Transverse colon (tissue), 4 donors: ENCODE data around the gene CRISPLD2.

Experiments
- EP300 ChIP-seq: sonication (generic); formaldehyde crosslinking; IDR thresholded peaks from one replicate; pipeline ENCODE4 v1.6.1; 2017; ENCODE audit warnings: antibody characterized with exemption, low read depth
- POLR2A ChIP-seq: fragments of 450-650 bp; IDR thresholded peaks from one replicate; pipeline ENCODE4 v1.6.1; 2016; ENCODE audit warnings: antibody characterized with exemption, mild to moderate bottlenecking, moderate library complexity
- POLR2AphosphoS5 ChIP-seq, 3 donors: sonication (generic); formaldehyde crosslinking; IDR thresholded peaks; one replicate each; pipeline ENCODE4 v1.6.1; 2016; ENCODE audit warnings: antibody characterized with exemption in 3 of 3
- TF ChIP-seq, protein P1 (sequence below), 5 experiments: fragments of 200-600 bp in 3 of 5; fragments of 450-650 bp in 2 of 5; sonication (generic) in 3 of 5; IDR thresholded peaks; 1 replicate in 2 of 5; 2 replicates in 3 of 5; pipeline ENCODE4 v1.5.1; 2016 to 2017; ENCODE audit warnings: antibody characterized with exemption in 5 of 5, inconsistent platforms in 3 of 5, mild to moderate bottlenecking in 2 of 5, moderate library complexity in 1 of 5

DNA sequence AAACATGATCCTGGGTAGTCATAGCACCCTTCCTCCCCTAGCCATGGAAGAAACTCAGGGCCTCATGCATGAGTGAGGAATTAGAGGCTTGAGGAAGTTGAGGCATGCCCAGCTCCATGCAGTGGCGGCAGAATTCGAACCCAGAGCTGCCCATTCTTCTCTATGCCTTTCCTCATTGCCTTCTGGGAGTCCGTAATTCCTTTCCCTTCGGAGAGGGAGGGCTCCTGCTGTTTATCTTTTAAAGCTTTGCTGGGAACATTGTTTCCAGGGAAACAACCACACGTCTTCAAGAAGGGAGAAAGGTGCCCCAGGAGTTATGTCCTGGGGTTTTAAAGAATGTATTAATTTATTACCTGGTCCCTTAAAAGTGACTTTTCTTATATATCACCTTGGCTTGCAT is 8.5 kb downstream of the CRISPLD2 start:
- TF ChIP-seq, protein P1, sequence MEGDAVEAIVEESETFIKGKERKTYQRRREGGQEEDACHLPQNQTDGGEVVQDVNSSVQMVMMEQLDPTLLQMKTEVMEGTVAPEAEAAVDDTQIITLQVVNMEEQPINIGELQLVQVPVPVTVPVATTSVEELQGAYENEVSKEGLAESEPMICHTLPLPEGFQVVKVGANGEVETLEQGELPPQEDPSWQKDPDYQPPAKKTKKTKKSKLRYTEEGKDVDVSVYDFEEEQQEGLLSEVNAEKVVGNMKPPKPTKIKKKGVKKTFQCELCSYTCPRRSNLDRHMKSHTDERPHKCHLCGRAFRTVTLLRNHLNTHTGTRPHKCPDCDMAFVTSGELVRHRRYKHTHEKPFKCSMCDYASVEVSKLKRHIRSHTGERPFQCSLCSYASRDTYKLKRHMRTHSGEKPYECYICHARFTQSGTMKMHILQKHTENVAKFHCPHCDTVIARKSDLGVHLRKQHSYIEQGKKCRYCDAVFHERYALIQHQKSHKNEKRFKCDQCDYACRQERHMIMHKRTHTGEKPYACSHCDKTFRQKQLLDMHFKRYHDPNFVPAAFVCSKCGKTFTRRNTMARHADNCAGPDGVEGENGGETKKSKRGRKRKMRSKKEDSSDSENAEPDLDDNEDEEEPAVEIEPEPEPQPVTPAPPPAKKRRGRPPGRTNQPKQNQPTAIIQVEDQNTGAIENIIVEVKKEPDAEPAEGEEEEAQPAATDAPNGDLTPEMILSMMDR (IDR thresholded peaks at IDR 0.05) = no peak
- TF ChIP-seq POLR2AphosphoS5 (IDR thresholded peaks at IDR 0.05) = peak; percentile 6 to 36 (median 33)
- no peak for TF ChIP-seq POLR2A
- no peak for TF ChIP-seq EP300
